Measurements from ENCODE around the gene RALGPS1. TPM values are rescaled to one million over a fixed set of nuclear protein-coding genes. Genes with fewer than 3 reads are reported as not detected.
"Not testable (repeated sequence)": the region's sequence is repeated elsewhere in the genome, so short reads cannot be mapped to it uniquely, and the experiment has no call there.

The RALGPS1 gene
- total RNA-seq, 2 donors from 2014 or later: 1.4 to 13.8 TPM

DNA sequence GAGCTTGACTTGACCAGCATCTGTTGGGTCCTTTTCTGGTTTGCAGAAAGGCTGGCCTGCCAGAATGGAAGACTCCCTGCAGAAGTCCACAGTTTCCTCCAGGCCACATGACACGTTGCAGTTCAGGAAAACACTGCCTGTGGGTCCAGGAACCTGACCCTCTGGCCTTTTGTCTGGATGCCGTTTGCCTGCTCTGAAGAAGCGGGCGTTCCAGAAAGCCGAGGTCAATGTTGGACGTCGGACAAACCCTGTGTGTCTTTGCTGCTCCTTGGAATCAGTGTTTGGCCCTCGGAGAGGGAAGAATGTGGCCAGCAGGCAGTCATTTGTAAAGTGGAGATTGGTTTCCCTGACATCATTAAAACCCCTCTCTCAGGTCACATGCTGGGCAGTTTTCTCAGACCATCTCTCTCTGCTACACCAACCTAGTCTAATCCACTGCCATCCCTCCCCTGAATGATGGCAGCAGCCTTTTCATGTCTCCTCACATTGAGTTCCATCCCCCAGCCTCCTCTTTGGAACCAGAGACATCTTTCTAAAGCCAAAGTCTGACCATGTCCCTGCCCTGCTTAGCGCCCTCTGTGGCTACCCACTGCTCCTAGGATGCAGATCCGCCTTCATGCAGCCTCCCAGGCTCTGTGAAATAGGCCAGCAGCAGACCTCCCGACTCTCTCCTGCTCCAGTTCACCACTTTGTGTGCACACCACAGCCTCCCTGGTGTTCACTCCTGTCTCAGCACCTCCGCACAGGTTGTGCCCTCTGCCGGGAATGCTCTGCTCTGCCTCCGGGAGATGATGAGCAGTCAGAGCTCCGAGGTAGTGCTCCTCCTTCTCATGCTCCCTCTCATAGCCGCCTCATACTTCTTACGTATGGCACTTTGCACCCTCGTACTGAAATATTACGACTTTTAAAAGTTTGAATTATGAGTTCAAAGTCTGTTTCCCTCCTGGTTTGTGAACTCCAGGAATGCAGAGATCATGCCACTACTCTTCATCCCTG is 75.6 kb downstream of the RALGPS1 start:
- Mint-ChIP-seq H3K36me3 (peaks cover 16 to 26% of the 10 kb centered on the region in 2 donors), H3K27ac (no peak overlapping the region), H3K9me3 (peaks cover 0 to 8% of the 10 kb centered on the region in 2 donors)
- no peak for DNase-seq (ENCODE audit: low spot score in 2 of 2)
- no peak for ATAC-seq

DNA sequence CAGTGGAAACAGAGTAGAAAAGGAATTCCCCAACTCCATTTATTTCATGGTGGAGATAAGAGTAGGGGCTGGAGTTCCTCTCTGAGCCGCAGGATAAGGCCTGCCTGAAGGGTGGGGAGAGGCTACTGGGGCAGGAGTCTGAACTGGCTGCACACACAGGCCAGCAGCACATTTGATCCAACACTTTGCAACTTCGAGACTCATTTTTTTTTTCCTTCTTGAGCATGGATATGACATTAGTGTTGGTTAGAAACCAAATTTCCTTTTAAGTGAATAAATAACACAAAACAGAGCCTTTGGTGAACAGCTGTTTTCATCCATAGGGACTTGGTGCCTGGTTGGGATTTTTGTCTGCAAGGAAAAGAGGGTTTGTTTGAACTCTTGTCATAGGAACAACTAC is 76.6 kb downstream of the RALGPS1 start:
- ATAC-seq (no peak), DNase-seq (ENCODE audit: low spot score in 2 of 2) (no peak)
- peaks cover 0 to 13% of the 10 kb centered on the region in 2 donors for H3K9me3 Mint-ChIP-seq
- H3K27ac Mint-ChIP-seq: no peak overlapping the region
- H3K36me3 Mint-ChIP-seq: peaks cover 22 to 32% of the 10 kb centered on the region in 2 donors

DNA sequence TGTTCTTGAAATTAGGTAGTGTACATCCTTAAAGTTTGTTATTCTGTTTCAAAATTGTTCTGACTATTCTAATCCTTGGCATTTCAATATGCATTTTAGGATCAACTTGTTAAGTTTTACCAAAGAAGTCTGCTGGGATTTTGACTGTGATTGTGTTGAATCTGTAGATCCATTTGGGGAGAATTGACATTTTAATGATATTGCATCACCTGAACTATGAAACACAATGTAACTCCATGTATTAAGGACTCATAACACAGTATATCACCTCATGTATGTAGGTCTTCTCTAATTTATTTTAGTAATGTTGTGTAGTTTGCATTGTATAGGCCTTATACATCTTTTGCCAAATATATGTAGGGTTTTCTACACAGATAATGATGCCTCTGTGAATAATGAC is 77.8 kb downstream of the RALGPS1 start:
- peaks cover 28 to 38% of the 10 kb centered on the region in 2 donors for H3K36me3 Mint-ChIP-seq
- no peak for DNase-seq (ENCODE audit: low spot score in 2 of 2)

DNA sequence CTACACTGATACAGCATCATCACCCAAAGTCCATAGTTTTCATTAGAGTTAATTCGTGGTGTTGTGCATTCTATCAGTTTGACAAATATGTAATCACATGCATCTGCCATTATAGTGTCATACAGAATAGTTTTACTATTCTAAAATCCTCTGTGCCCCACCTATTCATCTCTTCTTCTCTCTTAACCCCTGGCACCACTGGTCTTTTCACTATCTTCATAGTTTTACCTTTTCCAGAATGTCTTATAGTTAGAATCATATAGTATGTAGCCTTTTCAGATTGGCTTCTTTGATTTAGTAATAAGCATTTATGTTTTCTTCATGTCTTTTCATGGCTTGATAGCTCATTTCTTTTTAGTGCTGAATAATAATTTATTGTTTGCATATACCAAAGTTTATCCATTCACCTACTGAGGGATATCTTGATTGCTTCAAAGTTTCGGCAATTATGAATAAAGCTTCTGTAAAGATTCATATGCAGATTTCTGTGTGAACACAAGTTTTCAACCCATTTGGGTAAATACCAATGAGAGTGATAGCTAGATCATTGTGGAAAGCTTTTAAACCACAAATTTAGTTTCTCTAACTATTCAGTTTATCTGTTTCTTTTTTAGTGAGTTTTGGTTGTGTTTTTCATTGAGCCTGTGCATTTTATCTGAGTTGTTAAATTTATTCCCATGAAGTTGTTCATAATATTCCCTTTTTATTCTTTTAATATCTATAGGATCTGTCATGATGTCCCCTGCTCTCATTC is 84.9 kb downstream of the RALGPS1 start:
- no peak for DNase-seq (ENCODE audit: low spot score in 2 of 2)
- Mint-ChIP-seq H3K27ac (no peak overlapping the region), H3K36me3 (peaks cover 15 to 16% of the 10 kb centered on the region in 2 donors), H3K9me3 (peaks cover 0 to 8% of the 10 kb centered on the region in 2 donors)
- ATAC-seq: peak in 1 of 2 donors; percentile 83

More for the DNA sequence above, 77.8 kb downstream of the RALGPS1 start:
- ATAC-seq: no peak
- Mint-ChIP-seq H3K9me3 (peaks cover 0 to 13% of the 10 kb centered on the region in 2 donors), H3K27ac (no peak overlapping the region)

DNA sequence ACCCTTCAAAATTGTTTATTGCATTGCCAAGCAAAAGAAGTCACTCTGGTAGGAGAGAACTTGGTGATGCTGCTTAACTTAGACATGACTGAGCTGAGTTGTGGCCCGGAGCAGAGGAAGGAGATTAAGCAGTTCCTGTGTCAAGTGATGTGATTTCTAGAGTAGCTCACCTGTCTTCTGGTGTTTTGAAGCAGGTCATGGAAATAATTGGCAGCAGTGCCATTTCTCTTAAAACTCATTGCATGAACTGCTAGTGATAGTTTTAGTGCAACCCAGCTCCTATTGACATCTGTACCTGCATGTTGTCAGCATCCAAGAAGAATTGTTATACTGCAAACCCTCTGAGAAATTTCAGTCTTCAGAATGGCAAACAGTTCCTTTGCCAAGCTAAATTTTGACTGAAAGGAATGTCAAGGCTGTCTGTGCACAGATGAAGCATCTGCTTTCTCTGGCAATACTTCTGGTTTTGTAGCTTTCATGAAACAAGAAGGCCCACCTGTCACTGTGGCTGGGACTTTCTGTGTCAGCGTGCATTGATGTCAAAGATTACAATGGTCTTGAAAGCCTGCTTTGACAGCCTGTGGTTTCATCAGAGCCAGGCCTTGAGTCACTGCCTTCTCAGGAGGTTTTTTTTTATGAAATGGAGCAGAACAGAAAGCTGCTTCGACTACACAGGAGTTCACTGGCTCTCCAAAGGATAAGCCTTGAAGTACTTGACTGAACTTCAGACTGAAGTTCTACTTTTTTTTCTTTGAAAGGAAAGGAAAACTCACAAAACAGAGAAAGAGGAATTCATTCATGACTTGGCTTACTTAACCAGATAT is 90.6 kb downstream of the RALGPS1 start:
- Mint-ChIP-seq H3K36me3 (no peaks in the 10 kb centered on the region), H3K27ac (peak overlapping the region in 1 of 2 donors; percentile 66), H3K9me3 (no peaks in the 10 kb centered on the region)
- peak; percentile 62 to 71 for DNase-seq (ENCODE audit: low spot score in 2 of 2)
- ATAC-seq: peak; percentile 98 to 99

DNA sequence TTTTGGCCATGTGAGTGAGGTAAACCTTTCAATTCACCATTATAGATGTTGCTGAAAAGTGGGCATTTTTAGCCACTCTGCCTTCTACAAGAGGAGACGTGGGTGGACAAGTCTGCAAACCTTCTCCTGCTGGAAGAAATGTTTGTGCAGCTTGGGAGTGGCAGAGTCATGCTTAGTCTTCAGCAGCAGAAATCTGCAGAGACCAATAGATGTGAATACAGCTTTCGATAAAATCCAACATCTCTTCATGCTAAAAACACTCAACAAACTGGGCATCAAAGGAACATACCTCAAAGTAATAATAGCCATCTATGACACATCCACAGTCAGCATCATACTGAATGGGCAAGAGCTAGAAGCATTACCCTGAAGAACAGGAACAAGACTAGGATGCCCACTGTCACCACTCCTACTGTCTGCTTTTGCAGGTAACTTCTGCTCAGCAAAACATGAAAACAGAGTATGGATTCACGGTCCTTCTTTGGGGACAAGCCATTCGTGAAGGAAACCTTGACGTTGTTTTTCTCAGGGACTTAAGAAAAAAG is 91.3 kb downstream of the RALGPS1 start:
- Mint-ChIP-seq H3K27ac (peak overlapping the region in 1 of 2 donors; percentile 66), H3K9me3 (no peaks in the 10 kb centered on the region), H3K36me3 (no peaks in the 10 kb centered on the region)
- ATAC-seq (peak in 1 of 2 donors; percentile 4), DNase-seq (ENCODE audit: low spot score in 2 of 2) (no peak)

DNA sequence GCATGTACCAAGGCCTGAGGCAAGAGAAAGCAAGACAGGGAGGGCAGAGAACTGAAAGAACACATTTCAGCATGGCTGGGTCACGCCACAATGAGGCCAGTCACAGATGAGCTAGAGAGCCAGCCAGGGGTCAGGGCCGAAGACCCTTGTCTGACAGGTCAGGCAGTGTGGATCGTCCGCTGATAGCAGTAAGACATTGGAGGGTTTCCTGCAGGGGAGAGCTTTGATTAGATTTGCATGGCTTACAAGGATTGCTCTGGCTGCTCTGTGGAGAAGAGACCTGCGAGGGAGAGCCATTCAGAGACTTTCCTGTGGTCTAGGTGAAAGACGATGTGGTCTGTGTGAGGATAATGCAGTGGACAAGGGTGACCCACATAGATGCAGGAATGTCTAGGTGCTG is 93.1 kb downstream of the RALGPS1 start:
- Mint-ChIP-seq H3K9me3 (no peaks in the 10 kb centered on the region), H3K27ac (no peak overlapping the region), H3K36me3 (no peaks in the 10 kb centered on the region)
- DNase-seq (ENCODE audit: low spot score in 2 of 2) (no peak), ATAC-seq (no peak)

DNA sequence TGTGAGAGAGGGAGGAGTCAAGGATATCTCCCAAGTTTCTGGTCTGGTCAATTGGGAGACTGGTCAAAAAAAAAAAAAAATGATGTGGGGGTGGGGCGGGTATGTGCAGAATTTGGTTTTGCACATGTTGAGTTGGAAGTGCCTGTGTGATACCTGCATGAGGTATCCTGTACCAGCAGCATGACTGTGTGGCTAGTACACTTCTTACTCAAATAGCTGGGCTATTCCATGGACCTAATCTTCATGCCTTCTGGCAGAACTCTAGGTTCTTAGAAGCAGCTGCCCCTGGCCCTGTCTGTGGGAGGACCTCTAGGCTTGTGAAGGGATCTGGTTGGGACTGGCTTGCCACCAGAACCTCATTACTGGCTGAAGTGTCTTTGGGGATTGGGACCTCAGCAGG is 93.5 kb downstream of the RALGPS1 start:
- H3K9me3 Mint-ChIP-seq: no peaks in the 10 kb centered on the region
- DNase-seq (ENCODE audit: low spot score in 2 of 2): no peak

DNA sequence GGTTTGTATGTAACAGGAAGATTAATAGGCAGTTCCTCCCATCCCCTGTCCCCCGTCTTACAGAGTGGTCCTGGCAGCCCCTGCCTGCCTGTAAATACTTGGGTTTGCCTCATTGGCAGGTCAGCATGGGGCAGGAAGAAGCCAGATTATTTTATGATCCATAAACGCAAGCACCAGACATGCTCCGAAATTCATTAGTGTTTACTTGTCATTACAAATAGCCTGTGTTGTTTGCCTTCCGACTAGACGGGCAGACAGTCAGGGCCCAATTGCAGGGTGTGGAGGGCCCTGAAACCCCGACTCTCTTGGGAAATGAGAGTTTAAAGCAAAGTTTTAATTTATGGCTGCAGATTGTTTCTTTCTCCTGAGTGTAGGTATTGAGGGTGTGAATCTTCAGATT is 97.2 kb downstream of the RALGPS1 start:
- Mint-ChIP-seq H3K9me3 (no peaks in the 10 kb centered on the region), H3K36me3 (no peaks in the 10 kb centered on the region), H3K27ac (no peak overlapping the region)
- ATAC-seq: no peak
- DNase-seq (ENCODE audit: low spot score in 2 of 2): no peak

More for the DNA sequence above, 93.5 kb downstream of the RALGPS1 start:
- ATAC-seq: no peak
- Mint-ChIP-seq H3K27ac (no peak overlapping the region), H3K36me3 (no peaks in the 10 kb centered on the region)

DNA sequence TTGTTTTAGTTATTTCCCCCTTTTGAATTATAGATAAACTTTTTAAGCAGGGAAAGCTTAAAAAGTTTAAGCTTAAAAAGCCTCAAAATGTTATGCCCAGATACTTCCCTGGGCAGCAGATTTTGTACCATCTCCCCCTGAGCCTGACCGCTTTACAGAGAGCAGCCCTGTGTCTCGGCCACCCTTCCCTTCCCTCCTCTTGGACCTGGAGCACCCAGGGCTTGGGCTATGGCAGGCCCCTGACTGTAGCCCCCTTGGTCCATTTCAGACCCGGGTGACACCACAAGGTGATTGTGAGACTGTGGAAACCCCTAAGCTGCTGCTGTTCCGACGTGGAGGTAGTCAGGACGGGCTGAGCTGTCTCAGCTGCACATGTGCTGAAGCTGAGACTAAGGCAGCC is 97.7 kb downstream of the RALGPS1 start:
- H3K9me3 Mint-ChIP-seq: no peaks in the 10 kb centered on the region
- DNase-seq (ENCODE audit: low spot score in 2 of 2) (no peak), ATAC-seq (no peak)
- H3K27ac Mint-ChIP-seq: no peak overlapping the region
- no peaks in the 10 kb centered on the region for H3K36me3 Mint-ChIP-seq

DNA sequence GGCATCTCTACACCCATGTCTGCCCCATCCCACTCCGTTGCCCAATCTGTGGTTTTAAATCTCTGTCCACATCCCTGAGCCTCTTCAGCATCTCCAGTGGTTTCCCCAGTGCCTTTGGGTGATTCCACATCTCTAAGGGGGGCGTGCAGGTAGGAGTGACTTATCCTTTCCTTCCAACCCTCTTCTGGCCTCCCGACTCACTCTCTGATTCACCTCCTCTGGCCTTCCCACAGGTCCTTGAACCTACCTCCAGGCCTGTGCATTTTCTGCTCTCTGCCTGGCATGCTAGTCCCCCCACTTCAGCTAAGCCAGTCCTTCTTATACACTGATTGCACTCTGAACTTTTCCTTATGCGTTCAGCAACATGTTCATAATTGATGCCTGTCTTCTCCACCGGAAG is 99.0 kb downstream of the RALGPS1 start:
- no peaks in the 10 kb centered on the region for H3K9me3 Mint-ChIP-seq
- no peaks in the 10 kb centered on the region for H3K36me3 Mint-ChIP-seq
- ATAC-seq (peak in 1 of 2 donors; percentile 41), DNase-seq (ENCODE audit: low spot score in 2 of 2) (no peak)
- H3K27ac Mint-ChIP-seq: no peak overlapping the region

DNA sequence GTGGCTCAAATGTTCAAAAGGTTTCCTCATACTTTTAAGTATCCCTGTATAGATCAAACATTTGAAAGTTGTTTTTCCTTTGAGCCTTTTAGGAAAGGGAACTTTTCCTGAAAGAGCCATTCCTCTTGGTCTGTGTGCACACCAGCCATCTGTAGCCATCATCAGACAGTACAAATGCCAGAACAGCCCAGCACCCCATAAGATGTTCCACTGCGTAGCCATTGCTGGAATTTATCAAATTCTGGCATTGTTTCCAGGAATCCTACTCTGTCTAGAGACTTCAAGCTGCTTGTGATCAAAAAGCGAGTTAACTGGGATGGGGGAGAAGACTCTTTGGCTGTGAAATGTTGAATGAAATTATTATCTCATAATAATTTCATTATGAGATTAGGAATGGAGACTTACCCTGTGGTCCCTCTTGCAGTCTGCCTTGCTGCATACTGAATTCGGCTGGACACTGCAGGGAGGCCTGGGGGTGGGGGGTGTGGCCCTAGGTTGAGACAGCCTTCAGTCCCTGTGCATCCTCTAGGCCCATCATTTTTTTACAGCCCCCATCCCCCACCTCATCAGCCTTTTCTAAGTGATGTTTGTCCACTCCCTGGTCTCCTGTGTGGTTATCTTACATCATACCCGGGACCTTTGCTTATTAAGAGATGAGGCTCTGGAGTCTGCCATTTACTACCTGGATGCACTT is 99.8 kb downstream of the RALGPS1 start:
- no peak for DNase-seq (ENCODE audit: low spot score in 2 of 2)
- Mint-ChIP-seq H3K9me3 (no peaks in the 10 kb centered on the region), H3K36me3 (no peaks in the 10 kb centered on the region), H3K27ac (no peak overlapping the region)
- ATAC-seq: no peak

DNA sequence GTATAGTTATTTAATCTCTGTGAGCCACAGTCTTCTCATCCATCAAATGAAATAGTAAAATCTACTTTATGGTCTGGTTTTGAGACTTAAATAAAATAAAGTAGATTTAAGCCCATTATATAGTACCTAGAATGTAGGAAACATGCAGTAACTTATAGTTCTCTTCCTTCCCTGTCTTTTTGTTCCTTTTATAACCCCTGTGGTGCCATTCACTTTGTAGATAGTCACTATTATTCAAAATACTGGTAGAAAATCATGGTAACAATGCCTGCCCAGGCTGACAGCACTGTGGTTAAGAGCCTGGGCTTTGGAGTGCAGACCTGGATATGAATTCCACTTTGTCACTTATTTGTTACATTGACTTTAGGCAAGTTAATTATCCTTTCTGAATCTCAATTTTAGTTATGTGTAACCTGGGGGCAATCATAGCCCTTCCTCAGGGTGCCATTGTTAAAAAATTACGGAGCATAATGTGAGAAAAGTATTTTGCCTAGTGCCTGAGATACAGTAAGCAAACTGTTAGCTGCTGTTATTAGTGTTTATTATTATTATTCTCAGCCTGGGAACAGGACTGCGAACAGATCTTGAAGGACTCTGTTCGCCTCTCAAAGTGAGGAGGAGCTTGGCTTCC is 100.4 kb downstream of the RALGPS1 start:
- H3K27ac Mint-ChIP-seq: no peak overlapping the region
- ATAC-seq: no peak
- no peaks in the 10 kb centered on the region for H3K9me3 Mint-ChIP-seq
- no peak for DNase-seq (ENCODE audit: low spot score in 2 of 2)
- H3K36me3 Mint-ChIP-seq: no peaks in the 10 kb centered on the region

DNA sequence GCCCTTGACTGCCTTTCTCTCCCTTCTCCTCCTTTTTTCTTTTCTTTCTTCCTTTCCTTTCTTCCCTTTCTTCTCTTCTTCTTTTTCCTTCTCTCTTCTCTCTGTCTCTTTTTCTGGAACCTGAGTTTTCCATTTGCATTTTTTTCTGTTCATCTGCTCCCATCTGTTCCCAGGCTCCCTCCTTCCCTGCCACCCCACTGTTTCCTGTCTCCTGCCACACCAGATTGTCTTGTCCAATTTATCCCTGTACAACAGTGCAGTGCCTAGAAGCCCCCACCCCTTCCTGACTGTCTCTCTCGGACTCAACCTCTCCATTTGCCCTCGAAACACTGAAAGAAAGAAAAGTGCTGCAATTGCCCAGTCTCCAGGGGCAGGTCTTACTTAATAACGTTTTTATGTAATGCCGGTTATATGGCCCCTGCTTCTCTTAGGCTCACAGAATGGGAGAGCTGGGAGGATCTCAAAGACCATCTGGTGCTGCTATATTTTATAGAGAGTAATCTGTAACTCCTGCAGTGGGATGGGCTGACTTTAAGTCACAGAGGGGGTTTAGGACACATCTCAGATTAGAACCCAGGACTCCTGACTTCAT is 101.4 kb downstream of the RALGPS1 start:
- no peak for DNase-seq (ENCODE audit: low spot score in 2 of 2)
- no peak for ATAC-seq
- Mint-ChIP-seq H3K27ac (no peak overlapping the region), H3K36me3 (no peaks in the 10 kb centered on the region), H3K9me3 (no peaks in the 10 kb centered on the region)

DNA sequence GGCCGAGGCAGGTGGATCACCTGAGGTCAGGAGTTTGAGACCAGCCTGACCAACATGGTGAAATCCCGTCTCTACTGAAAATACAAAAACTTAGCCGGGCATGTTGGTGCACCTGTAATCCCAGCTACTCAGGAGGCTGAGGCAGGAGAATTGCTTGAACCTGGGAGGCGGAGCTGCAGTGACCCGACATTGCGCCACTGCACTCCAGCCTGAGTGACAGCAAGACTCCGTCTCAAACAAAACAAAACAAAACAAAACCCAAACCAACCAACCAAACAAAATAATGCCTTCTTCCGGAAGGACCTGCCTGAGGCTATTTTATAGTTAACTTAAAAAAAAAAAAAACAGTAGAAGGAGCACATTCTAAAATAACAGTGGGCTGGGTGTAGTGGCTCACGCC is 103.4 kb downstream of the RALGPS1 start:
- not testable (repeated sequence) for H3K9me3 Mint-ChIP-seq; DNase-seq (ENCODE audit: low spot score in 2 of 2); H3K27ac Mint-ChIP-seq; H3K36me3 Mint-ChIP-seq; ATAC-seq
